AG10803 (cell line): ENCODE results near the gene CWH43.
"Not testable (repeated sequence)": the region's sequence is repeated elsewhere in the genome, so short reads cannot be mapped to it uniquely, and the experiment has no call there.

Experiments used
- DNase-seq: peaks from one replicate; pipeline ENCODE4 v3.0.0; 2010; ENCODE audit warnings: low read depth
- H3K4me3 ChIP-seq: 2 replicates; pipeline ENCODE4 v1.5.1; 2011; ENCODE audit warnings: mild to moderate bottlenecking, low read length, control low read depth
- TF ChIP-seq, protein P1 (sequence below): conservative IDR thresholded peaks from 2 replicates; pipeline ENCODE4 v1.5.1; 2011; ENCODE audit warnings: mild to moderate bottlenecking, low read length, control low read depth, inconsistent platforms

CWH43 gene

DNA sequence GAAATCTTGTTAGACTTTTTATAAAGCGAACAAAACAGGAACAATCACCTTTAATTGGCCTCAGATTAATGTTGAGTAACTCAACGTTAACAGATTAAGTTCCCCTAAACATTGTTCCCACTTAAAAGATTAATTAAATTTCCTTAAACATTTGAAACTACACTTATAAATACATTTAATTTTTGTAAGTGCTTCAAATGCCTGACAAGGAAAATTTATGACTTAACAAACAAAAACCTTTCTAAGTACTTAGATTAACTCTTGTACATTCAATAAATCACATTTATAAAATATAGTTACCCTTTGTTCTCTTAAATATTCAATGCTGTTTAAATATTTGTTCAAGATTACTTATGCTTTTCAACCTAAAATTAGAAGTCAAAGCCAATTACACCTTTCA, 40.1 kb upstream of the CWH43 start:
- no peak overlapping the region for H3K4me3 ChIP-seq
- TF ChIP-seq, protein P1, sequence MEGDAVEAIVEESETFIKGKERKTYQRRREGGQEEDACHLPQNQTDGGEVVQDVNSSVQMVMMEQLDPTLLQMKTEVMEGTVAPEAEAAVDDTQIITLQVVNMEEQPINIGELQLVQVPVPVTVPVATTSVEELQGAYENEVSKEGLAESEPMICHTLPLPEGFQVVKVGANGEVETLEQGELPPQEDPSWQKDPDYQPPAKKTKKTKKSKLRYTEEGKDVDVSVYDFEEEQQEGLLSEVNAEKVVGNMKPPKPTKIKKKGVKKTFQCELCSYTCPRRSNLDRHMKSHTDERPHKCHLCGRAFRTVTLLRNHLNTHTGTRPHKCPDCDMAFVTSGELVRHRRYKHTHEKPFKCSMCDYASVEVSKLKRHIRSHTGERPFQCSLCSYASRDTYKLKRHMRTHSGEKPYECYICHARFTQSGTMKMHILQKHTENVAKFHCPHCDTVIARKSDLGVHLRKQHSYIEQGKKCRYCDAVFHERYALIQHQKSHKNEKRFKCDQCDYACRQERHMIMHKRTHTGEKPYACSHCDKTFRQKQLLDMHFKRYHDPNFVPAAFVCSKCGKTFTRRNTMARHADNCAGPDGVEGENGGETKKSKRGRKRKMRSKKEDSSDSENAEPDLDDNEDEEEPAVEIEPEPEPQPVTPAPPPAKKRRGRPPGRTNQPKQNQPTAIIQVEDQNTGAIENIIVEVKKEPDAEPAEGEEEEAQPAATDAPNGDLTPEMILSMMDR, result no peak
- no peak for DNase-seq

DNA sequence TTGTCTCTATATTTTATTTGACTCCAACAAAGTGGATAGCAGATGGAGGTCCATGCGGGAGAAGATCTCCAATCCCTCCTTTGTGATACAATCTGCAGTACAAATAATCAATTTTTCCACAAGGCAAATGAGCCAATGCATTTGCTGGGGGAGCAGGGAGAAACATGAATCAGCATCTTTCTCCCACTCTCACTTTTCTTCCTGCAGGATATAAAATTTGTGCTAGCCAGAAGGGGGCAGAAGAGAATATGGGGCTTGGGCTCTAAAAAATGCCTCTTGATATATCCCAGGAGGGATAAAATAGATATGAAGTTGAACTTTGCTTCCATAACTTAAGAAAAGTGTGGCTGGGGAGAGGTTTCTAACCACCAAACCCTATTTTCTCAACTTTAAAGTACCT, 38.3 kb upstream of the CWH43 start:
- TF ChIP-seq, protein P1, result no peak
- H3K4me3 ChIP-seq, result no peak overlapping the region
- no peak for DNase-seq

DNA sequence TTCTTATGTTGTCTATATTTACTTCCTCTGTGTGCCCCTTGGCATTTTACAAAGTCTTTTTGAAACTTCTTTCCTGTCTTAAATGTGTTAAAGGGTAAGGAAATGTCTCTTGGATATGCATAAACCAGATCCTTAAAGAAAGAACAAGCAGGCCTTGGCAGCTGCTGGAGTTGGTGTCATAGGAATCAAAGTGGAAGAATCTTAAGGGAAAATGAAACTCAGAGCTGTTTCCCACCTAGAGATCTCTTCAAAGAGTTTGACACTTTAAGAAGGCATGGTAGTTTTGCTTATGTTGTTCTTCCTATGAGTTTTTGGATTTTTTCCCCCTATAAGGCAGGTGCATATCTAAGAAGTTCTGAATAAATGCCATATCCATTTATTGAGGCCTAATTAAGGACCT, 37.0 kb upstream of the CWH43 start:
- no peak for DNase-seq
- TF ChIP-seq, protein P1, result no peak
- no peak overlapping the region for H3K4me3 ChIP-seq

DNA sequence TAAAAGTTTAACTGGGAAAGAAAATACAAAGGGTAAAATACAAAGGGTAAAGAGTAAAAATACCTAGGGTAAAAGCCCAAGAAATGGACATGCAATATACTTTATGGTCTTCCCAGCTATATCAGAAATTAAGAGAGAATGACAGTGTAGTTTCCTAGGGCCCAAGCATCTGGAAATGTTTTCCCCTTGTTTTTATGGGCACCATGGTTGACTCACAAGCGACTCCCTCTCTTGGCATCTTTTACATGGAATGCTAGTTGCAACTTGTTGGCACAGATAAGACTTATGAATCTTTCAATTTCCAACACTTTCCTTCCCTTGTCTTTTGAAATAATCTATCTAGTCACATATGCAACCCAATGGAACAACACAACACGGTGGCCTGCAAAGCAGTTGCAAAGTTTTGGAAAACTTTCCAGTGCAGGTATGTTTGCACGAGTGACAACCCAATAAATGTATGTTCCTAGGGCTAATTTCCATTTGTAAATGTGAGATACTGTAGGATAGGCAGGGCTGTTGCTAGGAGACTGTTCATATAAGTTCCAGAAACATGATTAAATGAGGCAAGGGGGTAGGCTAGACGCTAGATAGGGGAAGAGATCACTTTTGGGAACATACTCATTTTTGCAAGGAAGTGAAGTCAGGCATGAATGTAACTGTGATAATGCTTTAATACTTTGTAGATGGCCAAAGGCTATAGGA, 36.4 kb upstream of the CWH43 start:
- TF ChIP-seq, protein P1, result no peak
- DNase-seq, result peak; percentile 89
- no peak overlapping the region for H3K4me3 ChIP-seq

DNA sequence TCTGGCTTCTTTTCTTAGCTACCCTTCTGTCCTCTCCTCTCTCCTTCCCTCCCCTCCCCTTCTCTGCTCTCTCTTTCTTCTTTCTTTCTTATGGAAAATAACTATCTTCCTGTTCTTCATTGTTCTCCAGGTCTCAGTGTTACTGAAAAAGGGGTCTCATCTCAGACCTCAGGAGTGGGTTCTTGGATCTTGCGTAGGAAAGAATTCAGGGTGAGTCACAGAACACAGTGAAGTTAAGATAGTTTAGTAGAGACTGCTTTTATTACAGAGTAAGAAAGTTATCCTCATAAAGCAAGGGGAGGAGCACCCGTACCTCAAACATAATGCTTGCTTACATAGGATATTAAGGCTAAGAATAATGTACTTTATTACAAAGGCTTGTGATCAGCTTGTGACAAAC, 31.8 kb upstream of the CWH43 start:
- no peak overlapping the region for H3K4me3 ChIP-seq
- TF ChIP-seq, protein P1, result no peak
- DNase-seq, result no peak

DNA sequence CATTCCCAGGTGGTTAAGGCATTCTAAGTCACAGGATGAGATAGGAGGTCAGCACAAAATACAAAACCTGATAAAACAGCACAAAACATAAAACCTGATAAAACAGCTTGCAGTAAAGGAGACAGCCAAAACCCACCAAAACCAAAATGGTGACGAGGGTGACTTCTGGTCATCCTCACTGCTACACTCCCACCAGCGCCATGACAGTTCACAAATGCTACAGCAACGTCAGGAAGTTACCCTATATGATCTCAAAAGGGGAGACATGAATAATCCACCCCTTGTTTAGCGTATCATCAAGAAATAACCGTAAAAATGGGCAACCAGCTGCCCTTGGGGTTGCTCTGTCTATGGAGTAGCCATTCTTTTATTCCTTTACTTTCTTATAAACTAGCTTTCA, 28.7 kb upstream of the CWH43 start:
- not testable (repeated sequence) for H3K4me3 ChIP-seq, DNase-seq

DNA sequence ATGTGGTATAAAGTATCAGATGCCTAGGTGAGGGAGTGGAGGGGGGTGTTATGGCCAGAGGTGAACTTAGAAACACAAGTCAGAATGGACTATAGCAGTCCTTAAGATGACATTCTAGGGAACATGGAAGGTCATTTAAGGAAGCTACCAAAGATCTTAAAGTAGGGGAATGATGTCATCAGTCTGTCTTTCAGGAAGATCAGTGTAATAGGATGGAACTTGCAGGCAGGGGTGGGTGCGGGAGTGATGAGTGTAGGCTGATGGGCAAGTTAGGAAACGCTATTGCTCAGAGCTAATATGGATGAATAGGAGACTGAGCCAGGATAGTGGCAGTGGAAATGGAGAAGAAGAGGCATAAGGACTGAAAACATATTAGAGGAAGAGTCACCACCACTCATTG, 27.5 kb upstream of the CWH43 start:
- DNase-seq, result no peak
- TF ChIP-seq, protein P1, result no peak
- H3K4me3 ChIP-seq, result no peak overlapping the region
